OCI-LY1 (cell line): Measurements from ENCODE around the gene UQCC5.

Source experiments
- H2AFZ ChIP-seq: fragments of 200-600 bp; sonication (generic), shearing (Covaris generic); 2 replicates; pipeline ENCODE4 v1.6.0; 2014; ENCODE audit warnings: antibody characterized with exemption, mild to moderate bottlenecking, low read length
- H3F3A ChIP-seq: fragments of 200-600 bp; sonication (generic), shearing (Covaris generic); 2 replicates; pipeline ENCODE4 v1.6.0; 2014; ENCODE audit warnings: mild to moderate bottlenecking, antibody characterized with exemption, low read length, moderate library complexity; ENCODE audit not compliant: insufficient read depth
- H3K27ac ChIP-seq: fragments of 200-600 bp; sonication (generic); 2 replicates; pipeline ENCODE4 v1.5.1; 2014; ENCODE audit warnings: low read length, mixed run types, mild to moderate bottlenecking, low read depth; ENCODE audit not compliant: poor library complexity, severe bottlenecking
- H3K27me3 ChIP-seq: fragments of 200-600 bp; sonication (generic); 2 replicates; pipeline ENCODE4 v1.6.0; 2014; ENCODE audit warnings: antibody characterized with exemption, mild to moderate bottlenecking, low read length, moderate library complexity; ENCODE audit not compliant: insufficient read depth
- H3K36me3 ChIP-seq: fragments of 200-600 bp; sonication (generic); 2 replicates; pipeline ENCODE4 v1.6.1; 2014; ENCODE audit warnings: mild to moderate bottlenecking, antibody characterized with exemption, low read length, moderate library complexity, mixed read lengths; ENCODE audit not compliant: insufficient read depth
- H3K4me1 ChIP-seq: fragments of 200-600 bp; sonication (generic); 2 replicates; pipeline ENCODE4 v1.5.1; 2014; ENCODE audit warnings: mild to moderate bottlenecking, low read length, moderate library complexity; ENCODE audit not compliant: insufficient read depth, severe bottlenecking
- H3K4me2 ChIP-seq: fragments of 200-600 bp; sonication (generic), shearing (Covaris generic); 2 replicates; pipeline ENCODE4 v1.6.1; 2014; ENCODE audit warnings: low read length
- H3K4me3 ChIP-seq: fragments of 200-600 bp; sonication (generic); 2 replicates; pipeline ENCODE4 v1.5.1; 2014; ENCODE audit warnings: low read length, low read depth, mild to moderate bottlenecking, mixed read lengths; ENCODE audit not compliant: poor library complexity, severe bottlenecking
- H3K79me2 ChIP-seq: fragments of 200-600 bp; shearing (Covaris generic); 2 replicates; pipeline ENCODE4 v1.6.1; 2016; ENCODE audit warnings: mixed run types, low read length, mixed read lengths; ENCODE audit not compliant: insufficient read depth
- H3K9ac ChIP-seq: fragments of 200-600 bp; sonication (generic), shearing (Covaris generic); 2 replicates; pipeline ENCODE4 v1.6.1; 2014; ENCODE audit warnings: mild to moderate bottlenecking, low read length, mixed read lengths
- H3K9me2 ChIP-seq: fragments of 200-600 bp; sonication (generic), shearing (Covaris generic); 2 replicates; pipeline ENCODE4 v1.6.1; 2014; ENCODE audit warnings: low read depth, mild to moderate bottlenecking, low read length, mixed read lengths
- H3K9me3 ChIP-seq: fragments of 200-600 bp; shearing (Covaris generic); 2 replicates; pipeline ENCODE4 v1.6.1; 2014; ENCODE audit warnings: low read length, mixed read lengths
- H4K20me1 ChIP-seq: fragments of 200-600 bp; sonication (generic), shearing (Covaris generic); 2 replicates; pipeline ENCODE4 v1.6.0; 2016; ENCODE audit warnings: mild to moderate bottlenecking, low read length; ENCODE audit not compliant: insufficient read depth
- EZH2 ChIP-seq: fragments of 200-600 bp; sonication (generic), shearing (Covaris generic); IDR thresholded peaks from 2 replicates; pipeline ENCODE4 v1.8.0; 2017; ENCODE audit warnings: borderline replicate concordance, mixed run types, mild to moderate bottlenecking, antibody characterized with exemption, low read length, moderate library complexity, mixed read lengths
- TF ChIP-seq, protein P1 (sequence below): fragments of 200-600 bp; sonication (generic), shearing (Covaris generic); IDR thresholded peaks from 2 replicates; pipeline ENCODE4 v1.5.1; 2017; ENCODE audit warnings: mild to moderate bottlenecking, antibody characterized with exemption, low read length, moderate library complexity, mixed read lengths

UQCC5 gene

DNA sequence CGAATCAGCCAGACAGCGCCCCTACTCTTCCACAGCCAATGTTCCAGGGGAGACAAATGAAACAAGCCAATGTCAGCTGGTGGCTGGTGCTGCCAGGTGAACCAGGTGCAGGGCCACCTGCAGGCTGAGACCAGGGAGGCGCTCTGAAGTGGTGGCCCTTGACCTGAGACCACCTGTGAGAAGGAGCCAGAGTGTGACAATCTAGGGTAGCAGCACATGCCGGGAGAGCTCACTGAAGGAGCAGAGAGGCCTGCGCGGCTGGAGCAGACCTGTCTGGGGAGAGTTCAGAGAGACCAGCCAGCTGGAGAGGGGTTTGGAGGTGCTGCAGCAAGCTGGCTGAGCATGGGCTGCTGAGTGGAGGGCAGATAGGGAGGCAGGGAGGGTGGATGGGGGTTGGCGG, 42.0 kb upstream of the UQCC5 start:
- Histone ChIP-seq H3K4me2 (no peak overlapping the region), H3K9me3 (no peaks in the 10 kb centered on the region), H3K4me3 (no peak overlapping the region), H4K20me1 (no peaks in the 10 kb centered on the region), H3K27ac (no peak overlapping the region), H2AFZ (no peak overlapping the region), H3F3A (no peaks in the 10 kb centered on the region), H3K9ac (no peak overlapping the region), H3K27me3 (no peaks in the 10 kb centered on the region; the same call in 1 of the 2 replicates), H3K36me3 (peaks cover 38% of the 10 kb centered on the region; the same call in 1 of the 2 replicates), H3K4me1 (no peaks in the 10 kb centered on the region), H3K9me2 (no peaks in the 10 kb centered on the region), H3K79me2 (no peaks in the 10 kb centered on the region)
- TF ChIP-seq, protein P1, sequence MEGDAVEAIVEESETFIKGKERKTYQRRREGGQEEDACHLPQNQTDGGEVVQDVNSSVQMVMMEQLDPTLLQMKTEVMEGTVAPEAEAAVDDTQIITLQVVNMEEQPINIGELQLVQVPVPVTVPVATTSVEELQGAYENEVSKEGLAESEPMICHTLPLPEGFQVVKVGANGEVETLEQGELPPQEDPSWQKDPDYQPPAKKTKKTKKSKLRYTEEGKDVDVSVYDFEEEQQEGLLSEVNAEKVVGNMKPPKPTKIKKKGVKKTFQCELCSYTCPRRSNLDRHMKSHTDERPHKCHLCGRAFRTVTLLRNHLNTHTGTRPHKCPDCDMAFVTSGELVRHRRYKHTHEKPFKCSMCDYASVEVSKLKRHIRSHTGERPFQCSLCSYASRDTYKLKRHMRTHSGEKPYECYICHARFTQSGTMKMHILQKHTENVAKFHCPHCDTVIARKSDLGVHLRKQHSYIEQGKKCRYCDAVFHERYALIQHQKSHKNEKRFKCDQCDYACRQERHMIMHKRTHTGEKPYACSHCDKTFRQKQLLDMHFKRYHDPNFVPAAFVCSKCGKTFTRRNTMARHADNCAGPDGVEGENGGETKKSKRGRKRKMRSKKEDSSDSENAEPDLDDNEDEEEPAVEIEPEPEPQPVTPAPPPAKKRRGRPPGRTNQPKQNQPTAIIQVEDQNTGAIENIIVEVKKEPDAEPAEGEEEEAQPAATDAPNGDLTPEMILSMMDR, result no peak
- no peak for TF ChIP-seq EZH2

DNA sequence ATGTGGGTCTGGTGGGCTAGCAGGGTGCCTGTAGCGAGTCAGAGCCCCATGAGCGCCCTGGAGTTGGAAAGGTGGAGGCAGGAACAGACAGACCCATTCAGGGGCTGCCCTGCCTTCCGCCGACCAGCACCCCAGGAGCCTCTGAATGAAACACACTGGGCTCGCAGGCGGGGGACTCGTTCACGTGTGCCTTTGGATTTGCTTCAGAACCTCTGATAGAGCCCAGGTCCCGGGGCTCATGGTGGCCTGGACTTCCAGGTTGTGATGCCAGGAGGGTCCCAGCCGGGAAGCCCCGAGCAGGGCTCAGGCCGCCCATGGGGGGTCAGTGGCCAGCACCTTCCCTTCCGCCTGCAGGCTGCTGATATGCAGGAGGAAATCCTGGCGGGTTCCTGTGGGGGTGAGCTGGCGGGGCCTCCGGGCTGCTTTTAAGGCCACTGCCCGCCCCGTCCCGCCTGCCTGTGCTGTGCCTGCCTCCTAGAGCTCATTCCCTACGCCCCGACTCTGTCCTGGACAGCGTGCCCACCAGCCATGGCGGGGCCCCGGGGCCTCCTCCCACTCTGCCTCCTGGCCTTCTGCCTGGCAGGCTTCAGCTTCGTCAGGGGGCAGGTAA, 41.4 kb upstream of the UQCC5 start, which contains the start of gene STAB1:
TSS of gene STAB1 (plus strand) at position 453 of the 610 bp plus-strand sequence. CDS start at position 529, 76 bp downstream.
- no peak within 1 kb of the TSS for H3K9ac ChIP-seq
- H3K4me2 ChIP-seq, result no peak within 1 kb of the TSS
- H3K27me3 ChIP-seq, result no peaks in the 10 kb centered on the region; the same call in 1 of the 2 replicates

DNA sequence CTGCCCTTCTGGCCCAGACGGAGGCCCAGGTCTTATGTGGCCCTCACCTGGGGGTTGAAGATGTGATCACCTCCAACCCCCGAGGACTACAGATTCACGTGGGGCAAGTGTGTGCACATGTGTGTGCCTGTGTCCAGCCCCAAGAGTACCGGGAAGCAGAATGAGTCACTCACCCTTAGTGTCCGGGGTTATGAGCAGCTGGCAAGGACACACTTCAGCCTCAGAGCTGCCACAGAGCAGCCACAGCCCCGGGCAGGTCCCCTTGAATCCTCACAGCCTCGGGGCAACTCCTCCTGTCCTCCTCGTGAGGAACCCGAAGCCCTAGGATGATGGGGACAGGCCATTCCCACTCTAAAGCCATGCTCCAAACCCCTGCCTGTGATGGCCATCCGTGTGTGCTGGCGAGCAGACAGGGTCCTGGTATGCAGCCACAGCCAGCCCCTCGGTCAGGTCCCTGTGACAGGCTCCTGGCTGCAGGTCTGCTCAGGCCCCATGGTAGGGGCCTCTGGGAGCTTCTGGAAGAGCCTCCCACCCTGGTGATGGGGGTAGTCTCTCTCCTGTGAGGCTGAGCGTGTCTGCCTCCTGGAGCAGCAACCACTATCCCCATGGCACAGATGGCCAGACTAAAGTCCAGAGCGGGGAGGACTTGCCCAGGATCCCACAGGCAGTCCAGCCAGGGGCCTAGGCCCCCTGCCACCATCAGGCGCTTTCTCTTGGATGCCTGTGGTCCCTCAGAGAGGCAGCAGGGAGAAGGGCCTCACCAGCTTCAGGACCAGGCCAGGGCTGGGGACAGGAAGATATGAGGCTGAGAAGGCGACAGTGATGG, 40.4 kb upstream of the UQCC5 start:
- Histone ChIP-seq H2AFZ (no peak overlapping the region), H3K9ac (no peak overlapping the region), H3K9me2 (no peaks in the 10 kb centered on the region), H3K4me2 (no peak overlapping the region), H3K4me1 (no peaks in the 10 kb centered on the region), H3K27me3 (no peaks in the 10 kb centered on the region; the same call in 1 of the 2 replicates), H4K20me1 (no peaks in the 10 kb centered on the region), H3K27ac (no peak overlapping the region), H3K4me3 (no peak overlapping the region), H3F3A (no peaks in the 10 kb centered on the region), H3K79me2 (no peaks in the 10 kb centered on the region), H3K9me3 (no peaks in the 10 kb centered on the region), H3K36me3 (peaks cover 23% of the 10 kb centered on the region; the same call in 1 of the 2 replicates)
- TF ChIP-seq, protein P1, result no peak
- TF ChIP-seq EZH2, result no peak

More for the DNA sequence above, 41.4 kb upstream of the UQCC5 start, which contains the start of gene STAB1:
- H3K27ac ChIP-seq, result no peak within 1 kb of the TSS
- H3K36me3 ChIP-seq, result peaks cover 32% of the 10 kb centered on the region; the same call in 1 of the 2 replicates
- H3K79me2 ChIP-seq, result no peaks in the 10 kb centered on the region
- H3K4me1 ChIP-seq, result no peaks in the 10 kb centered on the region
- no peaks in the 10 kb centered on the region for H3F3A ChIP-seq
- H2AFZ ChIP-seq, result no peak within 1 kb of the TSS
- no peak within 1 kb of the TSS for H3K4me3 ChIP-seq
- no peaks in the 10 kb centered on the region for H3K9me3 ChIP-seq
- H4K20me1 ChIP-seq, result no peaks in the 10 kb centered on the region
- TF ChIP-seq EZH2, result no peak
- TF ChIP-seq, protein P1, result no peak
- no peaks in the 10 kb centered on the region for H3K9me2 ChIP-seq
